Caco-2 (cell line): Measurements from ENCODE around the gene WAPL. TPM values are rescaled to one million over a fixed set of nuclear protein-coding genes. Genes with fewer than 3 reads are reported as not detected.

ENCODE experiments used
- BruUV-seq: library from RNA; stranded (reverse); fragments of 400-500 nt; replicated peaks from 2 replicates; lab custom pipeline; 2021; lab: Mats Ljungman, UMichigan
- CTCF ChIA-PET: fragments of 300-600 bp; sonication (Branson Sonifier 250); formaldehyde crosslinking; loops from one replicate; lab custom pipeline; 2022; ENCODE audit warnings: antibody characterized with exemption; lab: Charles Lee
- POLR2A ChIA-PET: fragments of 300-600 bp; sonication (Branson Sonifier 250); formaldehyde crosslinking; loops from one replicate; lab custom pipeline; 2022; ENCODE audit warnings: antibody characterized with exemption; lab: Charles Lee
- DNase-seq, 2 experiments: peaks; one replicate each; pipeline versions ENCODE4 v3.0.0 to v3.0.0-alpha.2; 2020 to 2022
- H3K27me3 ChIP-seq: replicated peaks from 2 replicates; pipeline ENCODE4 v1.6.0; 2011; ENCODE audit warnings: low read length; ENCODE audit not compliant: control insufficient read depth, insufficient read depth
- H3K36me3 ChIP-seq: 2 replicates; pipeline ENCODE4 v1.5.1; 2011; ENCODE audit warnings: low read length; ENCODE audit not compliant: control insufficient read depth, insufficient read depth
- H3K4me1 ChIP-seq: fragments of 250-450 bp; sonication (Bioruptor Pico); 2 replicates; pipeline ENCODE4 v1.5.1; 2020; ENCODE audit warnings: mild to moderate bottlenecking
- H3K4me3 ChIP-seq: 2 replicates; pipeline ENCODE4 v1.5.1; 2011; ENCODE audit warnings: low read depth, mild to moderate bottlenecking, control low read depth, low read length
- H3K9me3 ChIP-seq: fragments of 250-450 bp; sonication (Bioruptor Pico); 2 replicates; pipeline ENCODE4 v1.5.1; 2020; ENCODE audit warnings: mild to moderate bottlenecking, moderate library complexity
- H3K27ac Mint-ChIP-seq: one replicate; pipeline ENCODE4 v1.8.0; 2022; ENCODE audit warnings: mixed read lengths; ENCODE audit not compliant: unreplicated experiment
- H3K27me3 Mint-ChIP-seq: one replicate; pipeline ENCODE4 v1.8.0; 2022; ENCODE audit warnings: mixed read lengths; ENCODE audit not compliant: insufficient read depth, unreplicated experiment
- H3K36me3 Mint-ChIP-seq: one replicate; pipeline ENCODE4 v1.8.0; 2022; ENCODE audit warnings: mild to moderate bottlenecking, mixed read lengths; ENCODE audit not compliant: insufficient read depth, unreplicated experiment
- H3K4me1 Mint-ChIP-seq: one replicate; pipeline ENCODE4 v1.8.0; 2022; ENCODE audit warnings: low read depth, mixed read lengths; ENCODE audit not compliant: unreplicated experiment
- H3K4me3 Mint-ChIP-seq: one replicate; pipeline ENCODE4 v1.8.0; 2022; ENCODE audit warnings: mild to moderate bottlenecking, moderate library complexity, mixed read lengths; ENCODE audit not compliant: unreplicated experiment
- H3K9me3 Mint-ChIP-seq: one replicate; pipeline ENCODE4 v1.8.0; 2022; ENCODE audit warnings: mixed read lengths; ENCODE audit not compliant: unreplicated experiment
- CTCF ChIP-seq, 2 experiments: fragments of 200-600 bp in 1 of 2; IDR thresholded peaks; 1 replicate in 1 of 2; 2 replicates in 1 of 2; pipeline versions ENCODE4 v1.5.1 to v1.8.0; 2011 to 2022; ENCODE audit warnings: antibody characterized with exemption in 1 of 2, control low read depth in 1 of 2, inconsistent platforms in 1 of 2, low read depth in 1 of 2, low read length in 1 of 2, mild to moderate bottlenecking in 1 of 2, moderate library complexity in 1 of 2; ENCODE audit not compliant: insufficient read depth in 1 of 2, severe bottlenecking in 1 of 2, unreplicated experiment in 1 of 2
- intact Hi-C: fragments of 100-400 bp; cut with micrococcal nuclease; formaldehyde crosslinking; loops from one replicate; pipeline ENCODE4 v1.10.0; 2022; ENCODE audit not compliant: unreplicated experiment
- total RNA-seq: library from RNA; stranded (reverse); gene quantifications from 2 replicates; pipeline ENCODE4 v1.2.3, GENCODE V29; 2022

Gene WAPL
- total RNA-seq, 1 experiment from 2014 or later: 49.2 TPM

GRCh38 chr10:86553213-86553612 lies 31.6 kb upstream of the WAPL start:
- H3K36me3 Mint-ChIP-seq: no peaks in the 10 kb centered on the region
- Histone ChIP-seq H3K36me3 (no peaks in the 10 kb centered on the region), H3K9me3 (no peaks in the 10 kb centered on the region; the same call in 1 of the 2 replicates), H3K4me3 (no peak overlapping the region), H3K4me1 (no peaks in the 10 kb centered on the region), H3K27me3 (no peaks in the 10 kb centered on the region)
- H3K27me3 Mint-ChIP-seq: peaks cover 4% of the 10 kb centered on the region
- ChIA-PET CTCF (no interaction called here), POLR2A (no interaction called here)
- no peak overlapping the region for H3K27ac Mint-ChIP-seq
- DNase-seq: no peak
- no peaks in the 10 kb centered on the region for H3K9me3 Mint-ChIP-seq
- TF ChIP-seq CTCF (IDR thresholded peaks at IDR 0.05; ENCODE audit: insufficient read depth in 1 of 2, low read depth in 1 of 2, low read length in 1 of 2, severe bottlenecking in 1 of 2, unreplicated experiment in 1 of 2): no peak
- intact Hi-C loops: no loop called here
- H3K4me1 Mint-ChIP-seq: no peaks in the 10 kb centered on the region
- H3K4me3 Mint-ChIP-seq: no peak overlapping the region
- BruUV-seq: no TSS peak

GRCh38 chr10:86547296-86547695 lies 25.7 kb upstream of the WAPL start:
- CTCF ChIA-PET: no interaction called here
- Mint-ChIP-seq H3K27ac (no peak overlapping the region), H3K4me1 (no peaks in the 10 kb centered on the region), H3K4me3 (no peak overlapping the region), H3K9me3 (no peaks in the 10 kb centered on the region), H3K36me3 (no peaks in the 10 kb centered on the region), H3K27me3 (peaks cover 4% of the 10 kb centered on the region)
- no peak for TF ChIP-seq CTCF (IDR thresholded peaks at IDR 0.05; ENCODE audit: insufficient read depth in 1 of 2, low read depth in 1 of 2, low read length in 1 of 2, severe bottlenecking in 1 of 2, unreplicated experiment in 1 of 2)
- no peak for DNase-seq
- intact Hi-C loops: no loop called here
- no TSS peak for BruUV-seq
- H3K4me3 ChIP-seq: no peak overlapping the region
- H3K9me3 ChIP-seq: no peaks in the 10 kb centered on the region; the same call in 1 of the 2 replicates
- H3K36me3 ChIP-seq: no peaks in the 10 kb centered on the region
- no peaks in the 10 kb centered on the region for H3K4me1 ChIP-seq
- no peaks in the 10 kb centered on the region for H3K27me3 ChIP-seq
- POLR2A ChIA-PET: no interaction called here

- Mint-ChIP-seq H3K4me3 (no peak overlapping the region), H3K27ac (no peak overlapping the region), H3K27me3 (no peaks in the 10 kb centered on the region), H3K4me1 (no peaks in the 10 kb centered on the region), H3K9me3 (no peaks in the 10 kb centered on the region), H3K36me3 (no peaks in the 10 kb centered on the region)
- no peak for TF ChIP-seq CTCF (IDR thresholded peaks at IDR 0.05; ENCODE audit: insufficient read depth in 1 of 2, low read depth in 1 of 2, low read length in 1 of 2, severe bottlenecking in 1 of 2, unreplicated experiment in 1 of 2)
- intact Hi-C loops: no loop called here
- CTCF ChIA-PET: no interaction called here
- no peaks in the 10 kb centered on the region for H3K27me3 ChIP-seq
- no peaks in the 10 kb centered on the region for H3K36me3 ChIP-seq
- POLR2A ChIA-PET: no interaction called here
- H3K4me1 ChIP-seq: no peaks in the 10 kb centered on the region
- no peak overlapping the region for H3K4me3 ChIP-seq
- H3K9me3 ChIP-seq: no peaks in the 10 kb centered on the region; the same call in 1 of the 2 replicates
- DNase-seq: no peak
- no TSS peak for BruUV-seq
These were observed 23.5 kb upstream of the WAPL start for GRCh38 chr10:86545101-86545500.
